ENCODE results near the gene SPATA4. TPM values are rescaled to one million over a fixed set of nuclear protein-coding genes. Genes with fewer than 3 reads are reported as not detected.
A peak's percentile ranks its signal among the peaks of the same experiment; 100 is the strongest.

SPATA4 gene
- total and polyA plus RNA-seq, 10 of the 15 experiments (the other 5 are each of a cell fraction or from before 2014, with no cell fraction given), result not detected

- no peaks in the 10 kb centered on the region for H4K20me1 ChIP-seq (ENCODE audit: control insufficient read depth, insufficient read depth)
- ChIA-PET SMC1A (ENCODE audit: uncharacterized antibody, unreplicated experiment) (no interaction called here), RAD21 (ENCODE audit: unreplicated experiment) (no interaction called here), POLR2A (no interaction called here), CTCF (no interaction called here)
- H3K4me2 ChIP-seq (ENCODE audit: control insufficient read depth, insufficient read depth), result no peak overlapping the region
- no peaks in the 10 kb centered on the region; the same call in 2 of the 3 replicates for H3K9me3 ChIP-seq (replicated peaks; ENCODE audit: control insufficient read depth, insufficient read depth, low read length)
- FAIRE-seq (no peak), DNase-seq (ENCODE audit: low read depth, low spot score) (no peak), ATAC-seq (no peak)
- H3K4me1 ChIP-seq (ENCODE audit: control insufficient read depth, insufficient read depth, low read length), result peaks cover 12% of the 10 kb centered on the region
- no peak overlapping the region for H2AFZ ChIP-seq (ENCODE audit: control insufficient read depth, low read depth, low read length)
- no peak overlapping the region for H3K4me3 ChIP-seq
- H3K27ac ChIP-seq (ENCODE audit: control insufficient read depth, insufficient read depth), result no peak overlapping the region
- H3K79me2 ChIP-seq (ENCODE audit: control insufficient read depth, insufficient read depth, low read length), result no peaks in the 10 kb centered on the region
- 12% methylated on average over 4 of the region's 4 CpGs for WGBS (ENCODE audit: insufficient coverage, insufficient replicate concordance, low lambda C conversion rate, missing lambda C conversion rate)
- peaks cover 0 to 1% of the 10 kb centered on the region in 2 experiments; a peak in 2 of 4 replicates for H3K27me3 ChIP-seq (replicated peaks in 1 of 2; ENCODE audit: control insufficient read depth in 2 of 2, insufficient read depth in 2 of 2, low read length in 1 of 2)
- BruUV-seq (replicated peaks), result no TSS peak
- no peak for TF ChIP-seq HDAC2 (IDR thresholded peaks at IDR 0.05)
- TF ChIP-seq EZH2 (IDR thresholded peaks at IDR 0.05; ENCODE audit: borderline replicate concordance, control insufficient read depth, low read depth, low read length), result no peak
- no peak for TF ChIP-seq KLF5 (IDR thresholded peaks at IDR 0.05; ENCODE audit: partially characterized antibody)
- TF ChIP-seq MEF2A (IDR thresholded peaks at IDR 0.05; ENCODE audit: insufficient read depth, low read depth, low read length), result no peak
- no peak for TF ChIP-seq CBX3 (IDR thresholded peaks at IDR 0.05; ENCODE audit: borderline replicate concordance, low read depth)
- no peak for TF ChIP-seq RUNX3 (IDR thresholded peaks at IDR 0.05; ENCODE audit: low read length)
- no peak for TF ChIP-seq POLR2A (IDR thresholded peaks at IDR 0.05; ENCODE audit: low read depth, low read length)
- H3K9ac ChIP-seq (ENCODE audit: control insufficient read depth, insufficient read depth, low read length), result no peak overlapping the region
- H3K36me3 ChIP-seq (ENCODE audit: control insufficient read depth in 2 of 2, insufficient read depth in 2 of 2, low read length in 1 of 2), result no peaks in the 10 kb centered on the region
- in situ Hi-C loops (cut with MboI) (no loop called here), intact Hi-C loops (cut with micrococcal nuclease; ENCODE audit: unreplicated experiment) (no loop called here)
Observed at GRCh38 chr4:176193126-176193525, 2.3 kb downstream of the SPATA4 start.

DNA sequence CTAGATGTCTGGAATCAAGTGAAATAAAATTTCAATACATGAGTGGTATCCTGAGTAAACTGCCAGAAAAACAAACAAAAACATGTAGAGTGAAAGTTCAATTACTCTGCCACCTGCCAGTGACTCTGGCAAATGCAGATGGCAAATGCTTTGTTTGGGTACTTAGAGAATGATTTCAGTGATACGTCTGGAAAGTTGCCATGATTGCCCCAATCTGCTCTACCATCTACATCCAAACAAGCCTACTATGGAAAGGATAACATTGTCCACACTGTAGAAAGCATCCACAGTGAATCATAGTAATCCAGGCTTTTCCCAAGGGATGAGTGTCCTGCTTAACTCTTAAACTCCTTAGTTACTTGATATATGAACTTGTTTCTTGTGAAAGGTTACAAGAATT is 3.4 kb downstream of the SPATA4 start:
- Histone ChIP-seq H2AFZ (ENCODE audit: control insufficient read depth, low read depth, low read length) (no peak overlapping the region), H3K9me3 (replicated peaks; ENCODE audit: control insufficient read depth, insufficient read depth, low read length) (no peaks in the 10 kb centered on the region), H3K4me3 (no peak overlapping the region), H3K4me1 (ENCODE audit: control insufficient read depth, insufficient read depth, low read length) (peaks cover 12% of the 10 kb centered on the region), H3K27ac (ENCODE audit: control insufficient read depth, insufficient read depth) (no peak overlapping the region), H3K9ac (ENCODE audit: control insufficient read depth, insufficient read depth, low read length) (no peak overlapping the region), H4K20me1 (ENCODE audit: control insufficient read depth, insufficient read depth) (no peaks in the 10 kb centered on the region), H3K27me3 (replicated peaks in 1 of 2; ENCODE audit: control insufficient read depth in 2 of 2, insufficient read depth in 2 of 2, low read length in 1 of 2) (peaks cover 0 to 1% of the 10 kb centered on the region in 2 experiments; a peak in 2 of 4 replicates), H3K79me2 (ENCODE audit: control insufficient read depth, insufficient read depth, low read length) (no peaks in the 10 kb centered on the region), H3K4me2 (ENCODE audit: control insufficient read depth, insufficient read depth) (no peak overlapping the region), H3K36me3 (ENCODE audit: control insufficient read depth in 2 of 2, insufficient read depth in 2 of 2, low read length in 1 of 2) (no peaks in the 10 kb centered on the region)
- RAD21 ChIA-PET (ENCODE audit: unreplicated experiment), result no interaction called here
- ATAC-seq (no peak), DNase-seq (ENCODE audit: low read depth, low spot score) (no peak), FAIRE-seq (no peak)
- intact Hi-C loops (cut with micrococcal nuclease; ENCODE audit: unreplicated experiment) (no loop called here), in situ Hi-C loops (cut with MboI) (no loop called here)
- POLR2A ChIA-PET, result no interaction called here
- TF ChIP-seq, protein P1, sequence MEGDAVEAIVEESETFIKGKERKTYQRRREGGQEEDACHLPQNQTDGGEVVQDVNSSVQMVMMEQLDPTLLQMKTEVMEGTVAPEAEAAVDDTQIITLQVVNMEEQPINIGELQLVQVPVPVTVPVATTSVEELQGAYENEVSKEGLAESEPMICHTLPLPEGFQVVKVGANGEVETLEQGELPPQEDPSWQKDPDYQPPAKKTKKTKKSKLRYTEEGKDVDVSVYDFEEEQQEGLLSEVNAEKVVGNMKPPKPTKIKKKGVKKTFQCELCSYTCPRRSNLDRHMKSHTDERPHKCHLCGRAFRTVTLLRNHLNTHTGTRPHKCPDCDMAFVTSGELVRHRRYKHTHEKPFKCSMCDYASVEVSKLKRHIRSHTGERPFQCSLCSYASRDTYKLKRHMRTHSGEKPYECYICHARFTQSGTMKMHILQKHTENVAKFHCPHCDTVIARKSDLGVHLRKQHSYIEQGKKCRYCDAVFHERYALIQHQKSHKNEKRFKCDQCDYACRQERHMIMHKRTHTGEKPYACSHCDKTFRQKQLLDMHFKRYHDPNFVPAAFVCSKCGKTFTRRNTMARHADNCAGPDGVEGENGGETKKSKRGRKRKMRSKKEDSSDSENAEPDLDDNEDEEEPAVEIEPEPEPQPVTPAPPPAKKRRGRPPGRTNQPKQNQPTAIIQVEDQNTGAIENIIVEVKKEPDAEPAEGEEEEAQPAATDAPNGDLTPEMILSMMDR (IDR thresholded peaks at IDR 0.05 in 2 of 3, conservative IDR thresholded peaks at IDR 0.05 in 1 of 3; ENCODE audit: control insufficient read depth in 2 of 3, extremely low read depth in 1 of 3, insufficient read depth in 1 of 3, low read depth in 3 of 3, low read length in 3 of 3), result 0 out of 6 replicates have a peak, but pooled peaks of 1 of the 3 experiments have one; percentile 5
- no peak for TF ChIP-seq ZNF274 (IDR thresholded peaks at IDR 0.05; ENCODE audit: insufficient read depth, insufficient read length)
- SMC1A ChIA-PET (ENCODE audit: uncharacterized antibody, unreplicated experiment), result no interaction called here
- BruUV-seq (replicated peaks), result no TSS peak
- CTCF ChIA-PET, result no interaction called here
- 10% methylated on average over 1 of the region's 1 CpG for WGBS (ENCODE audit: insufficient coverage, insufficient replicate concordance, low lambda C conversion rate, missing lambda C conversion rate)
